HEK293 (cell line): Measurements from ENCODE around the gene HPD.

Experiments used
- BCL11A ChIP-seq: fragments of 450-650 bp; formaldehyde crosslinking; IDR thresholded peaks from 2 replicates; pipeline ENCODE4 v1.5.1; 2016; ENCODE audit warnings: low read depth, missing biosample characterization, missing genetic modification characterization
- EGR2 ChIP-seq: fragments of 450-650 bp; formaldehyde crosslinking; IDR thresholded peaks from 2 replicates; pipeline ENCODE4 v1.5.1; 2016; ENCODE audit warnings: low read depth, missing biosample characterization, missing genetic modification characterization
- GLI2 ChIP-seq: fragments of 450-650 bp; formaldehyde crosslinking; IDR thresholded peaks from 2 replicates; pipeline ENCODE4; 2017; ENCODE audit warnings: missing biosample characterization, missing genetic modification characterization, low read depth, borderline replicate concordance
- GLI4 ChIP-seq: fragments of 450-650 bp; formaldehyde crosslinking; IDR thresholded peaks from 2 replicates; pipeline ENCODE4 v1.5.1; 2016; ENCODE audit warnings: missing biosample characterization, missing genetic modification characterization
- GLIS1 ChIP-seq: fragments of 450-650 bp; formaldehyde crosslinking; IDR thresholded peaks from 2 replicates; pipeline ENCODE4 v1.5.1; 2016; ENCODE audit warnings: missing biosample characterization, missing genetic modification characterization
- HOXA7 ChIP-seq: sonication (generic); formaldehyde crosslinking; IDR thresholded peaks from 2 replicates; pipeline ENCODE4 v1.8.1; 2022; ENCODE audit warnings: missing genetic modification reagents, borderline replicate concordance
- KLF1 ChIP-seq: fragments of 450-650 bp; formaldehyde crosslinking; IDR thresholded peaks from 2 replicates; pipeline ENCODE4 v1.5.1; 2016; ENCODE audit warnings: missing biosample characterization, missing genetic modification characterization
- OVOL3 ChIP-seq: fragments of 450-650 bp; formaldehyde crosslinking; IDR thresholded peaks from 2 replicates; pipeline ENCODE4 v1.5.1; 2016; ENCODE audit warnings: missing biosample characterization, missing genetic modification characterization
- SP2 ChIP-seq: fragments of 450-650 bp; formaldehyde crosslinking; IDR thresholded peaks from 2 replicates; pipeline ENCODE4 v1.5.1; 2016; ENCODE audit warnings: missing biosample characterization, missing genetic modification characterization
- ZBTB17 ChIP-seq: fragments of 450-650 bp; formaldehyde crosslinking; IDR thresholded peaks from 2 replicates; pipeline ENCODE4 v1.5.1; 2016; ENCODE audit warnings: missing biosample characterization, missing genetic modification characterization
- ZFHX2 ChIP-seq: fragments of 450-650 bp; formaldehyde crosslinking; conservative IDR thresholded peaks from 2 replicates; pipeline ENCODE4 v1.5.1; 2016; ENCODE audit warnings: missing biosample characterization, missing genetic modification characterization
- ZFP37 ChIP-seq: fragments of 450-650 bp; formaldehyde crosslinking; IDR thresholded peaks from 2 replicates; pipeline ENCODE4 v1.5.1; 2016; ENCODE audit warnings: missing biosample characterization, missing genetic modification characterization
- ZNF112 ChIP-seq: fragments of 450-650 bp; formaldehyde crosslinking; IDR thresholded peaks from 2 replicates; pipeline ENCODE4 v1.5.0; 2017; ENCODE audit warnings: missing biosample characterization, missing genetic modification characterization
- ZNF132 ChIP-seq: fragments of 450-650 bp; formaldehyde crosslinking; IDR thresholded peaks from 2 replicates; pipeline ENCODE4 v1.5.1; 2017; ENCODE audit warnings: missing biosample characterization, missing genetic modification characterization, borderline replicate concordance
- ZNF140 ChIP-seq: fragments of 450-650 bp; formaldehyde crosslinking; IDR thresholded peaks from 2 replicates; pipeline ENCODE4 v1.5.1; 2016; ENCODE audit warnings: missing biosample characterization, missing genetic modification characterization
- ZNF175 ChIP-seq: fragments of 450-650 bp; formaldehyde crosslinking; IDR thresholded peaks from 2 replicates; pipeline ENCODE4 v1.5.1; 2016; ENCODE audit warnings: missing biosample characterization, missing genetic modification characterization
- ZNF184 ChIP-seq: fragments of 450-650 bp; IDR thresholded peaks from 2 replicates; pipeline ENCODE4 v1.5.1; 2018; ENCODE audit warnings: missing biosample characterization, mild to moderate bottlenecking, missing genetic modification characterization
- ZNF221 ChIP-seq: fragments of 450-650 bp; formaldehyde crosslinking; IDR thresholded peaks from 2 replicates; pipeline ENCODE4 v1.5.1; 2017; ENCODE audit warnings: missing biosample characterization, missing genetic modification characterization, borderline replicate concordance
- ZNF302 ChIP-seq: fragments of 450-650 bp; formaldehyde crosslinking; IDR thresholded peaks from 2 replicates; pipeline ENCODE4 v1.5.1; 2016; ENCODE audit warnings: missing biosample characterization, missing genetic modification characterization, low read depth
- ZNF350 ChIP-seq: fragments of 450-650 bp; formaldehyde crosslinking; IDR thresholded peaks from 2 replicates; pipeline ENCODE4 v1.5.0; 2017; ENCODE audit warnings: missing biosample characterization, mild to moderate bottlenecking, missing genetic modification characterization
- ZNF394 ChIP-seq: fragments of 450-650 bp; formaldehyde crosslinking; IDR thresholded peaks from 2 replicates; pipeline ENCODE4 v1.5.1; 2016; ENCODE audit warnings: missing biosample characterization, missing genetic modification characterization, mild to moderate bottlenecking, moderate library complexity, borderline replicate concordance
- ZNF398 ChIP-seq: fragments of 450-650 bp; formaldehyde crosslinking; IDR thresholded peaks from 2 replicates; pipeline ENCODE4 v1.5.1; 2017; ENCODE audit warnings: missing biosample characterization, missing genetic modification characterization
- ZNF423 ChIP-seq: fragments of 450-650 bp; formaldehyde crosslinking; IDR thresholded peaks from 2 replicates; pipeline ENCODE4 v1.5.1; 2016; ENCODE audit warnings: missing biosample characterization, missing genetic modification characterization
- ZNF510 ChIP-seq: fragments of 450-650 bp; formaldehyde crosslinking; IDR thresholded peaks from 2 replicates; pipeline ENCODE4 v1.5.1; 2018; ENCODE audit warnings: mild to moderate bottlenecking, missing genetic modification characterization, missing biosample characterization; ENCODE audit not compliant: insufficient replicate concordance
- ZNF514 ChIP-seq: fragments of 450-650 bp; formaldehyde crosslinking; IDR thresholded peaks from 2 replicates; pipeline ENCODE4 v1.5.1; 2016; ENCODE audit warnings: missing biosample characterization, missing genetic modification characterization
- ZNF555 ChIP-seq: fragments of 450-650 bp; formaldehyde crosslinking; conservative IDR thresholded peaks from 2 replicates; pipeline ENCODE4 v1.5.1; 2017; ENCODE audit warnings: missing biosample characterization, mild to moderate bottlenecking, missing genetic modification characterization, inconsistent platforms
- ZNF580 ChIP-seq: fragments of 450-650 bp; formaldehyde crosslinking; IDR thresholded peaks from 2 replicates; pipeline ENCODE4 v1.5.1; 2016; ENCODE audit warnings: missing biosample characterization, missing genetic modification characterization
- ZNF585B ChIP-seq: fragments of 450-650 bp; formaldehyde crosslinking; IDR thresholded peaks from 2 replicates; pipeline ENCODE4 v1.5.1; 2016; ENCODE audit warnings: missing biosample characterization, missing genetic modification characterization
- ZNF654 ChIP-seq: fragments of 450-650 bp; formaldehyde crosslinking; IDR thresholded peaks from 2 replicates; pipeline ENCODE4 v1.5.1; 2016; ENCODE audit warnings: low read depth, missing biosample characterization, missing genetic modification characterization
- ZNF660 ChIP-seq: fragments of 450-650 bp; IDR thresholded peaks from 2 replicates; pipeline ENCODE4 v1.5.1; 2018; ENCODE audit warnings: missing biosample characterization, mild to moderate bottlenecking, missing genetic modification characterization
- ZNF664 ChIP-seq: fragments of 450-650 bp; formaldehyde crosslinking; IDR thresholded peaks from 2 replicates; pipeline ENCODE4 v1.5.1; 2016; ENCODE audit warnings: missing biosample characterization, missing genetic modification characterization
- ZNF776 ChIP-seq: fragments of 450-650 bp; formaldehyde crosslinking; IDR thresholded peaks from 2 replicates; pipeline ENCODE4 v1.5.0; 2017; ENCODE audit warnings: missing biosample characterization, missing genetic modification characterization, borderline replicate concordance
- ZNF843 ChIP-seq: fragments of 450-650 bp; formaldehyde crosslinking; IDR thresholded peaks from 2 replicates; pipeline ENCODE4 v1.5.1; 2016; ENCODE audit warnings: missing biosample characterization, missing genetic modification characterization
- ZSCAN30 ChIP-seq: fragments of 450-650 bp; IDR thresholded peaks from 2 replicates; pipeline ENCODE4 v1.5.1; 2018; ENCODE audit warnings: missing biosample characterization, mild to moderate bottlenecking, missing genetic modification characterization, moderate library complexity
- TF ChIP-seq, protein P1 (sequence below): fragments of 450-650 bp; formaldehyde crosslinking; IDR thresholded peaks from 2 replicates; pipeline ENCODE4 v1.5.1; 2016; ENCODE audit warnings: missing biosample characterization, missing genetic modification characterization
- TF ChIP-seq, protein P2 (sequence below): fragments of 450-650 bp; formaldehyde crosslinking; IDR thresholded peaks from 2 replicates; pipeline ENCODE4 v1.5.1; 2016; ENCODE audit warnings: missing biosample characterization, missing genetic modification characterization

HPD gene

GRCh38 chr12:121800694-121801594 is 57.7 kb downstream of the HPD start (continued):
- TF ChIP-seq ZNF398: no peak
- TF ChIP-seq ZNF514 (tag by site-specific recombination): no peak
- TF ChIP-seq, protein P1, sequence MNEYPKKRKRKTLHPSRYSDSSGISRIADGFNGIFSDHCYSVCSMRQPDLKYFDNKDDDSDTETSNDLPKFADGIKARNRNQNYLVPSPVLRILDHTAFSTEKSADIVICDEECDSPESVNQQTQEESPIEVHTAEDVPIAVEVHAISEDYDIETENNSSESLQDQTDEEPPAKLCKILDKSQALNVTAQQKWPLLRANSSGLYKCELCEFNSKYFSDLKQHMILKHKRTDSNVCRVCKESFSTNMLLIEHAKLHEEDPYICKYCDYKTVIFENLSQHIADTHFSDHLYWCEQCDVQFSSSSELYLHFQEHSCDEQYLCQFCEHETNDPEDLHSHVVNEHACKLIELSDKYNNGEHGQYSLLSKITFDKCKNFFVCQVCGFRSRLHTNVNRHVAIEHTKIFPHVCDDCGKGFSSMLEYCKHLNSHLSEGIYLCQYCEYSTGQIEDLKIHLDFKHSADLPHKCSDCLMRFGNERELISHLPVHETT (tag by site-specific recombination): 0 out of 2 replicates have a peak, but pooled peaks have one; percentile 22
- TF ChIP-seq ZNF660 (tag by site-specific recombination): peak; percentile 53; the same call in 1 of the 2 replicates
- no peak for TF ChIP-seq ZFP37 (tag by site-specific recombination)
- TF ChIP-seq ZNF776: no peak
- no peak for TF ChIP-seq ZNF843
- no peak for TF ChIP-seq GLI2 (tag by site-specific recombination)
- TF ChIP-seq ZNF132 (tag by site-specific recombination): no peak
- TF ChIP-seq ZNF423: no peak
- TF ChIP-seq ZFHX2 (tag by site-specific recombination): 0 out of 2 replicates have a peak, but pooled peaks have one; percentile 19
- no peak for TF ChIP-seq ZNF221
- peak; percentile 13; the same call in 1 of the 2 replicates for TF ChIP-seq EGR2 (tag by site-specific recombination)
- TF ChIP-seq ZNF175 (tag by site-specific recombination): no peak
- TF ChIP-seq ZNF555 (tag by site-specific recombination): no peak
- TF ChIP-seq ZNF585B (tag by site-specific recombination): no peak
- no peak for TF ChIP-seq KLF1
- TF ChIP-seq BCL11A: no peak
- no peak for TF ChIP-seq GLIS1 (tag by site-specific recombination)
- peak; percentile 66 for TF ChIP-seq ZSCAN30
- no peak for TF ChIP-seq ZNF654 (tag by site-specific recombination)
- peak; percentile 42 for TF ChIP-seq ZBTB17 (tag by site-specific recombination)
- TF ChIP-seq OVOL3 (tag by site-specific recombination): no peak
- TF ChIP-seq SP2 (tag by site-specific recombination): peak; percentile 78
- no peak for TF ChIP-seq ZNF302 (tag by site-specific recombination)
- no peak for TF ChIP-seq ZNF580 (tag by site-specific recombination)
- TF ChIP-seq, protein P2, sequence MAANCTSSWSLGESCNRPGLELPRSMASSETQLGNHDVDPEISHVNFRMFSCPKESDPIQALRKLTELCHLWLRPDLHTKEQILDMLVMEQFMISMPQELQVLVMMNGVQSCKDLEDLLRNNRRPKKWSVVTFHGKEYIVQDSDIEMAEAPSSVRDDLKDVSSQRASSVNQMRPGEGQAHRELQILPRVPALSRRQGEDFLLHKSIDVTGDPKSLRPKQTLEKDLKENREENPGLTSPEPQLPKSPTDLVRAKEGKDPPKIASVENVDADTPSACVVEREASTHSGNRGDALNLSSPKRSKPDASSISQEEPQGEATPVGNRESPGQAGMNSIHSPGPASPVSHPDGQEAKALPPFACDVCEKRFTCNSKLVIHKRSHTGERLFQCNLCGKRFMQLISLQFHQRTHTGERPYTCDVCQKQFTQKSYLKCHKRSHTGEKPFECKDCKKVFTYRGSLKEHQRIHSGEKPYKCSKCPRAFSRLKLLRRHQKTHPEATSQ (tag by site-specific recombination): no peak
- no peak for TF ChIP-seq ZNF510 (tag by site-specific recombination)
- no peak for TF ChIP-seq ZNF140 (tag by site-specific recombination)
- no peak for TF ChIP-seq ZNF184 (tag by site-specific recombination)
- no peak for TF ChIP-seq ZNF664 (tag by site-specific recombination)
- peak; percentile 59; the same call in 1 of the 2 replicates for TF ChIP-seq GLI4 (tag by site-specific recombination)
- TF ChIP-seq ZNF112 (tag by site-specific recombination): no peak
- TF ChIP-seq ZNF394 (tag by site-specific recombination): peak; percentile 14; the same call in 1 of the 2 replicates
- no peak for TF ChIP-seq HOXA7 (CRISPR knock-in tag)
- TF ChIP-seq ZNF350 (tag by site-specific recombination): no peak
